H9 (cell line): ENCODE measurements around the gene SPDYE6. TPM values are rescaled to one million over a fixed set of nuclear protein-coding genes. Genes with fewer than 3 reads are reported as not detected.

Experiments
- DNase-seq: peaks from one replicate; pipeline ENCODE4 v3.0.0-alpha.2; 2017
- H2AFZ ChIP-seq: one replicate; pipeline ENCODE4 v1.6.1; 2013; ENCODE audit warnings: mild to moderate bottlenecking, low read length, control low read depth, moderate library complexity
- H2AK5ac ChIP-seq: 2 replicates; pipeline ENCODE4 v1.6.1; 2013; ENCODE audit warnings: low read length, control low read depth, mixed read lengths; ENCODE audit not compliant: insufficient read length
- H2BK120ac ChIP-seq: one replicate; pipeline ENCODE4 v1.6.1; 2013; ENCODE audit warnings: low read depth, mild to moderate bottlenecking, low read length, control low read depth, inconsistent platforms; ENCODE audit not compliant: poor library complexity, severe bottlenecking
- H2BK12ac ChIP-seq: 2 replicates; pipeline ENCODE4 v1.6.1; 2013; ENCODE audit warnings: low read length, control low read depth, mixed read lengths, low read depth; ENCODE audit not compliant: insufficient read length
- H2BK15ac ChIP-seq: 2 replicates; pipeline ENCODE4 v1.6.1; 2013; ENCODE audit warnings: low read depth, low read length, control low read depth
- H2BK20ac ChIP-seq: one replicate; pipeline ENCODE4 v1.6.1; 2013; ENCODE audit warnings: low read depth, mild to moderate bottlenecking, low read length, control low read depth, inconsistent platforms; ENCODE audit not compliant: poor library complexity, severe bottlenecking
- H2BK5ac ChIP-seq: 2 replicates; pipeline ENCODE4 v1.6.1; 2013; ENCODE audit warnings: low read length, control low read depth, mixed read lengths; ENCODE audit not compliant: insufficient read length
- H3K14ac ChIP-seq: 2 replicates; pipeline ENCODE4 v1.6.1; 2013; ENCODE audit warnings: low read length, control low read depth; ENCODE audit not compliant: insufficient read depth
- H3K18ac ChIP-seq: 2 replicates; pipeline ENCODE4 v1.6.1; 2013; ENCODE audit warnings: low read depth, mild to moderate bottlenecking, mixed read lengths, low read length, control low read depth; ENCODE audit not compliant: insufficient read length
- H3K23ac ChIP-seq: 2 replicates; pipeline ENCODE4 v1.6.1; 2013; ENCODE audit warnings: low read length, control low read depth, mixed read lengths, low read depth; ENCODE audit not compliant: insufficient read length
- H3K23me2 ChIP-seq: 2 replicates; pipeline ENCODE4 v1.6.1; 2013; ENCODE audit warnings: low read depth, mild to moderate bottlenecking, mixed read lengths, low read length, control low read depth; ENCODE audit not compliant: insufficient read length, poor library complexity, severe bottlenecking
- H3K27ac ChIP-seq: 2 replicates; pipeline ENCODE4 v1.5.1; 2013; ENCODE audit warnings: low read length, control low read depth, mixed read lengths, low read depth; ENCODE audit not compliant: insufficient read length
- H3K27me3 ChIP-seq: 2 replicates; pipeline ENCODE4 v1.6.1; 2013; ENCODE audit warnings: low read length, control low read depth, inconsistent platforms; ENCODE audit not compliant: insufficient read depth
- H3K4ac ChIP-seq: 2 replicates; pipeline ENCODE4 v1.6.1; 2013; ENCODE audit warnings: low read depth, mild to moderate bottlenecking, control low read depth, inconsistent platforms, low read length, moderate library complexity
- H3K4me1 ChIP-seq: 2 replicates; pipeline ENCODE4 v1.6.1; 2013; ENCODE audit warnings: low read length, control low read depth, inconsistent platforms; ENCODE audit not compliant: insufficient read depth
- H3K4me2 ChIP-seq: 2 replicates; pipeline ENCODE4 v1.6.1; 2013; ENCODE audit warnings: low read length, control low read depth, mixed read lengths; ENCODE audit not compliant: insufficient read length, insufficient read depth
- H3K56ac ChIP-seq: 2 replicates; pipeline ENCODE4 v1.6.1; 2013; ENCODE audit warnings: low read depth, mild to moderate bottlenecking, mixed read lengths, low read length, control low read depth; ENCODE audit not compliant: insufficient read length
- H3K79me1 ChIP-seq: 2 replicates; pipeline ENCODE4 v1.6.1; 2013; ENCODE audit warnings: low read depth, mild to moderate bottlenecking, moderate library complexity, low read length, control low read depth, inconsistent platforms; ENCODE audit not compliant: insufficient read depth, poor library complexity, severe bottlenecking
- H3K79me2 ChIP-seq: 2 replicates; pipeline ENCODE4 v1.6.1; 2013; ENCODE audit warnings: low read length, control low read depth, inconsistent platforms; ENCODE audit not compliant: insufficient read depth
- H3K9ac ChIP-seq: 2 replicates; pipeline ENCODE4 v1.6.1; 2013; ENCODE audit warnings: low read length, control low read depth, mixed read lengths; ENCODE audit not compliant: insufficient read length; ENCODE audit errors: extremely low read depth
- H3K9me3 ChIP-seq: one replicate; pipeline ENCODE4 v1.6.1; 2013; ENCODE audit warnings: low read depth, low read length, inconsistent platforms; ENCODE audit not compliant: control insufficient read depth
- H3T11ph ChIP-seq: one replicate; pipeline ENCODE4 v1.6.1; 2013; ENCODE audit warnings: mild to moderate bottlenecking, low read length, control low read depth, inconsistent platforms
- H4K20me1 ChIP-seq: one replicate; pipeline ENCODE4 v1.6.1; 2013; ENCODE audit not compliant: control insufficient read depth, insufficient read length, insufficient read depth
- H4K5ac ChIP-seq: 2 replicates; pipeline ENCODE4 v1.6.1; 2013; ENCODE audit warnings: low read depth, mild to moderate bottlenecking, mixed read lengths, low read length, control low read depth; ENCODE audit not compliant: insufficient read length
- H4K8ac ChIP-seq: replicated peaks from 2 replicates; pipeline ENCODE4 v1.6.1; 2013; ENCODE audit warnings: low read length, control low read depth, mixed read lengths, low read depth; ENCODE audit not compliant: insufficient read length
- H4K91ac ChIP-seq: 2 replicates; pipeline ENCODE4 v1.6.1; 2013; ENCODE audit warnings: low read depth, mild to moderate bottlenecking, moderate library complexity, mixed read lengths, low read length, control low read depth; ENCODE audit not compliant: insufficient read length
- H3K27ac Mint-ChIP-seq, 3 experiments: 2 replicates in 2 of 3; 3 replicates in 1 of 3; pipeline ENCODE4 v1.8.0; 2020 to 2021; ENCODE audit warnings: mixed read lengths in 3 of 3, mild to moderate bottlenecking in 1 of 3, moderate library complexity in 1 of 3
- H3K27me3 Mint-ChIP-seq: 2 replicates; pipeline ENCODE4 v1.8.0; 2021; ENCODE audit warnings: low read depth, mild to moderate bottlenecking, moderate library complexity, mixed read lengths
- H3K36me3 Mint-ChIP-seq, 3 experiments: 2 replicates in 2 of 3; 3 replicates in 1 of 3; pipeline ENCODE4 v1.8.0; 2020 to 2021; ENCODE audit warnings: low read depth in 3 of 3, mixed read lengths in 3 of 3; ENCODE audit not compliant: insufficient read depth in 1 of 3
- H3K4me1 Mint-ChIP-seq, 2 experiments: 2 replicates each; pipeline ENCODE4 v1.8.0; 2020; ENCODE audit warnings: mixed read lengths in 2 of 2
- H3K4me3 Mint-ChIP-seq, 2 experiments: 2 replicates in 1 of 2; 3 replicates in 1 of 2; pipeline ENCODE4 v1.8.0; 2020 to 2021; ENCODE audit warnings: mild to moderate bottlenecking in 2 of 2, mixed read lengths in 2 of 2, moderate library complexity in 1 of 2
- H3K9me3 Mint-ChIP-seq, 2 experiments: 2 replicates in 1 of 2; 3 replicates in 1 of 2; pipeline ENCODE4 v1.8.0; 2020; ENCODE audit warnings: mild to moderate bottlenecking in 2 of 2, mixed read lengths in 2 of 2, moderate library complexity in 1 of 2
- CTCF ChIP-seq: fragments of 200-600 bp; sonication (generic); conservative IDR thresholded peaks from 3 replicates; pipeline ENCODE4 v1.8.0; 2021; ENCODE audit warnings: antibody characterized with exemption, mild to moderate bottlenecking
- whole genome bisulfite sequencing: extraction: QIAGEN DNeasy Blood & Tissue Kit; methylation state at CpG from one replicate; pipeline ENCODE4 v1.1.7; 2013; ENCODE audit warnings: missing lambda C conversion rate, low lambda C conversion rate, mixed read lengths; ENCODE audit not compliant: insufficient read length; ENCODE audit errors: extremely low coverage; 5-methylcytosine and 5-hydroxymethylcytosine counted together
- total RNA-seq: library from RNA; stranded (reverse); gene quantifications from 2 replicates; pipeline ENCODE4 v1.2.1, GENCODE V29; 2021

The SPDYE6 gene
- total RNA-seq, 1 experiment from 2014 or later = not detected

DNA sequence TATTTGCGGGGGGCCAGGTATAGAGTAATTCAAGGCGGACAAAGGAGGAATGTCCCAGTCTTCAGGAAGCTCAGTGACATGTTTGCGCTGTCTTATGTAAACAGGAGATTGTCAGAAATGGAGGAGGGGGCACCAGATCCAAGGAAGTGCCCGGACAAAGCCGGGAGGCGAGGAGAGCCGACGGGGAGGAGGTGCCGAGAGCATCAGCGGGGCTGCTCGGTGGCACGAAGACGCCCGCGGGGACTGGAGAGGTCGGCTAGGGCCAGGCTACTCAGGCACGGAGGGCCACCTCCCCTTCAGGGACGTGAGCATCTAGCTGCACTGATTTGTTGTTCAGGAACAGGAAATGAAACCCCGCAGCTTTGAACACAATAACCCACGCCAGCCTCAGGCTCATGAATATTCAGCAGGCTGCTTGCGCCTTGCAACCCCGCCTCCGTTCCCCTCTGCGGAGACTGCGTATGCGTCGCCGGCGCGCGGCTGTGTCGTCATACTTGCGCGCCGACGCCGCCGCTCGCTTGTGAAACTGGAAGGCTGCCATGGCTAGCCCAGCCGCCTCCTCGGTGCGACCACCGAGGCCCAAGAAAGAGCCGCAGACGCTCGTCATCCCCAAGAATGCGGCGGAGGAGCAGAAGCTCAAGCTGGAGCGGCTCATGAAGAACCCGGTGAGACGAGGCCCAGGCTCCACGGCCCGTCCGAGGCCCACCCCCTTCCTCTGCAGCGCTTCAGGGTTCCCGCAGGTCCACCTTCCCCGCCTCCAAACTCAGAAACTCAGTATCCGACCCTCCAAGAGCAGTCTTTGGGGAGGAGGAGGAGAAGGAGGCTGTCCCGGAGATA, 39.8 kb upstream of the SPDYE6 start, which contains the start of gene PRKRIP1:
TSS of gene PRKRIP1 (plus strand) at position 491 of the 837 bp plus-strand sequence. CDS start at position 540, 49 bp downstream.
- peak within 1 kb of the TSS; percentile 94 to 97 for H3K4me3 Mint-ChIP-seq
- H3K14ac ChIP-seq = peak within 1 kb of the TSS; percentile 76
- peak within 1 kb of the TSS; percentile 27 for H3K56ac ChIP-seq
- H3K23ac ChIP-seq = no peak within 1 kb of the TSS
- peak within 1 kb of the TSS; percentile 84 for H3K4me2 ChIP-seq
- H3K27ac ChIP-seq = peak within 1 kb of the TSS; percentile 89
- H2BK5ac ChIP-seq = peak within 1 kb of the TSS; percentile 1
- DNase-seq = peak; percentile 98
- no peaks in the 10 kb centered on the region for H3K27me3 ChIP-seq
- no peak within 1 kb of the TSS for H3T11ph ChIP-seq
- peaks cover 3% of the 10 kb centered on the region for H3K79me1 ChIP-seq
- H3K79me2 ChIP-seq = peaks cover 1% of the 10 kb centered on the region; the same call in 1 of the 2 replicates
- H3K9me3 Mint-ChIP-seq = no peaks in the 10 kb centered on the region; a peak in 1 of 5 replicates
- H3K9ac ChIP-seq = peak within 1 kb of the TSS; percentile 85
- H2AK5ac ChIP-seq = no peak within 1 kb of the TSS
- H3K4me1 Mint-ChIP-seq = peaks cover 11 to 12% of the 10 kb centered on the region in 2 experiments
- H2BK120ac ChIP-seq = no peak within 1 kb of the TSS
- no peaks in the 10 kb centered on the region for H3K9me3 ChIP-seq
- H4K91ac ChIP-seq = no peak within 1 kb of the TSS
- H3K36me3 Mint-ChIP-seq = peaks cover 24 to 55% (median 45%) of the 10 kb centered on the region in 3 experiments; a peak in 6 of 7 replicates
- no peaks in the 10 kb centered on the region for H4K20me1 ChIP-seq
- H3K4ac ChIP-seq = no peak within 1 kb of the TSS; the same call in 1 of the 2 replicates
- WGBS = no CpG with 5 or more reads among the region's 59 CpGs
- H3K23me2 ChIP-seq = peaks cover 9% of the 10 kb centered on the region
- no peak within 1 kb of the TSS for H4K8ac ChIP-seq
- no peak within 1 kb of the TSS for H2BK15ac ChIP-seq
- peak within 1 kb of the TSS; percentile 28 for H4K5ac ChIP-seq
- H2BK12ac ChIP-seq = no peak within 1 kb of the TSS
- H2BK20ac ChIP-seq = no peak within 1 kb of the TSS
- peak within 1 kb of the TSS; percentile 53 for H3K18ac ChIP-seq
- H3K27ac Mint-ChIP-seq = peak within 1 kb of the TSS; percentile 98 to 100 (median 99)
- no peak for TF ChIP-seq CTCF
- no peaks in the 10 kb centered on the region; the same call in 1 of the 2 replicates for H3K27me3 Mint-ChIP-seq
- no peaks in the 10 kb centered on the region for H3K4me1 ChIP-seq
- peak within 1 kb of the TSS; percentile 1 for H2AFZ ChIP-seq
